B cell (primary cell): Measurements from ENCODE around the gene UHMK1. TPM values are rescaled to one million over a fixed set of nuclear protein-coding genes. Genes with fewer than 3 reads are reported as not detected.

Experiments used
- ATAC-seq: fragments of 200-7000 bp; cut with Tn5 transposase; one replicate; pipeline ENCODE4 v1.10.0; 2021; ENCODE audit warnings: low read depth, mild to moderate bottlenecking, moderate number of reproducible peaks, moderate library complexity
- CTCF ChIA-PET: fragments of 350-600 bp; sonication (Branson Sonifier 250); formaldehyde crosslinking; loops from one replicate; lab custom pipeline; 2021; ENCODE audit warnings: antibody characterized with exemption, inconsistent platforms; lab: Charles Lee
- POLR2A ChIA-PET: fragments of 350-600 bp; sonication (Branson Sonifier 250); formaldehyde crosslinking; loops from one replicate; lab custom pipeline; 2021; ENCODE audit warnings: antibody characterized with exemption; lab: Charles Lee
- DNase-seq: peaks from one replicate; pipeline ENCODE4 v3.0.0; 2013
- H2AFZ ChIP-seq: 2 replicates; pipeline ENCODE4 v1.6.1; 2012; ENCODE audit warnings: mild to moderate bottlenecking, low read depth, low read length; ENCODE audit not compliant: insufficient read depth, poor library complexity, severe bottlenecking
- H3K27ac ChIP-seq, 2 donors: 1 replicate in 1 of 2; 2 replicates in 1 of 2; pipeline ENCODE4 v1.5.1; 2012 to 2013; ENCODE audit warnings: low read length in 2 of 2, mild to moderate bottlenecking in 2 of 2, moderate library complexity in 1 of 2
- H3K27me3 ChIP-seq, 4 experiments: fragments of 200-600 bp in 1 of 4; sonication (generic) in 1 of 4; replicated peaks in 1 of 4; 1 replicate in 2 of 4; 2 replicates in 2 of 4; pipeline versions ENCODE4 v1.6.1 to v1.7.0; 2013 to 2016; ENCODE audit warnings: low read length in 3 of 4, mild to moderate bottlenecking in 2 of 4, mixed read lengths in 1 of 4, moderate library complexity in 1 of 4; ENCODE audit not compliant: insufficient read depth in 4 of 4, control insufficient read depth in 3 of 4; ENCODE audit errors: control extremely low read depth in 1 of 4
- H3K36me3 ChIP-seq, 2 experiments: replicated peaks in 1 of 2; 1 replicate in 1 of 2; 2 replicates in 1 of 2; pipeline versions ENCODE4 v1.6.1 to v1.7.1; 2013; ENCODE audit warnings: low read length in 1 of 2; ENCODE audit not compliant: insufficient read depth in 2 of 2, control insufficient read depth in 1 of 2; ENCODE audit errors: control extremely low read depth in 1 of 2, extremely low read depth in 1 of 2
- H3K4me1 ChIP-seq, 2 donors: fragments of 200-600 bp in 1 of 2; sonication (generic) in 1 of 2; 1 replicate in 1 of 2; 2 replicates in 1 of 2; pipeline versions ENCODE4 v1.5.1 to v1.6.1; 2013 to 2017; ENCODE audit warnings: low read length in 2 of 2; ENCODE audit not compliant: control insufficient read depth in 2 of 2, insufficient read depth in 2 of 2
- H3K4me2 ChIP-seq: replicated peaks from 2 replicates; pipeline ENCODE3; 2012; ENCODE audit warnings: mild to moderate bottlenecking, low read depth, low read length; ENCODE audit not compliant: poor library complexity, severe bottlenecking
- H3K4me3 ChIP-seq, 5 experiments: fragments of 200-600 bp in 1 of 5; sonication (generic) in 1 of 5; 1 replicate in 3 of 5; 2 replicates in 2 of 5; pipeline versions ENCODE4 v1.5.1 to v1.7.0; 2011 to 2016; ENCODE audit warnings: low read length in 4 of 5, mild to moderate bottlenecking in 4 of 5, low read depth in 2 of 5, control low read depth in 1 of 5, moderate library complexity in 1 of 5; ENCODE audit not compliant: insufficient read depth in 1 of 5; ENCODE audit errors: control extremely low read depth in 1 of 5, extremely low read depth in 1 of 5
- H3K79me2 ChIP-seq: fragments of 200-600 bp; sonication (generic); one replicate; pipeline ENCODE4 v1.6.0; 2016; ENCODE audit warnings: low read length; ENCODE audit not compliant: control insufficient read depth, insufficient read depth
- H3K9ac ChIP-seq: fragments of 200-600 bp; sonication (generic); 2 replicates; pipeline ENCODE4 v1.6.1; 2017; ENCODE audit warnings: mild to moderate bottlenecking, low read length, moderate library complexity
- H3K9me3 ChIP-seq, 3 donors: one replicate each; pipeline versions ENCODE4 v1.6.1 to v1.7.1; 2013; ENCODE audit warnings: low read length in 2 of 3; ENCODE audit not compliant: control insufficient read depth in 2 of 3, insufficient read depth in 1 of 3; ENCODE audit errors: control extremely low read depth in 1 of 3
- H4K20me1 ChIP-seq: 2 replicates; pipeline ENCODE4 v1.6.0; 2012; ENCODE audit warnings: mild to moderate bottlenecking, low read length; ENCODE audit not compliant: insufficient read depth, control insufficient read depth, poor library complexity, severe bottlenecking
- H3K27ac Mint-ChIP-seq: one replicate; pipeline ENCODE4 v1.8.0; 2021; ENCODE audit warnings: mixed read lengths
- H3K27me3 Mint-ChIP-seq: one replicate; pipeline ENCODE4 v1.8.0; 2021; ENCODE audit warnings: mixed read lengths
- H3K4me1 Mint-ChIP-seq: one replicate; pipeline ENCODE4 v1.8.0; 2021; ENCODE audit warnings: mixed read lengths
- H3K4me3 Mint-ChIP-seq: one replicate; pipeline ENCODE4 v1.8.0; 2021; ENCODE audit warnings: mixed read lengths
- H3K9me3 Mint-ChIP-seq: one replicate; pipeline ENCODE4 v1.8.0; 2022; ENCODE audit warnings: mixed read lengths; ENCODE audit not compliant: insufficient read depth
- EZH2 ChIP-seq: IDR thresholded peaks from 2 replicates; pipeline ENCODE4 v1.6.1; 2012; ENCODE audit warnings: borderline replicate concordance, low read depth, mild to moderate bottlenecking, moderate library complexity, low read length; ENCODE audit not compliant: insufficient read depth, poor library complexity, severe bottlenecking
- WGBS: methylation state at CpG from one replicate; pipeline ENCODE4 v1.1.5; 2013; ENCODE audit warnings: missing lambda C conversion rate; ENCODE audit not compliant: insufficient coverage; 5-methylcytosine and 5-hydroxymethylcytosine counted together
- intact Hi-C: fragments of 100-400 bp; cut with micrococcal nuclease; formaldehyde crosslinking; loops from one replicate; pipeline ENCODE4 v1.10.0; 2022
- polyA plus RNA-seq: library from polyadenylated mRNA; depleted of rRNA; stranded (reverse); fragments of >200 nt; gene quantifications from 2 replicates; pipeline ENCODE4 v1.2.3, GENCODE V29; 2012
- total RNA-seq, 2 donors: library from RNA; stranded (reverse); fragments of 120-200 nt in 1 of 2; gene quantifications; 1 replicate in 1 of 2; 2 replicates in 1 of 2; pipeline versions ENCODE4 v1.2.3 to v1.2.4, GENCODE V29; 2013 to 2022
- TF ChIP-seq, protein P1 (sequence below): fragments of 200-600 bp; IDR thresholded peaks from one replicate; pipeline ENCODE4 v1.8.0; 2022; ENCODE audit warnings: antibody characterized with exemption, mild to moderate bottlenecking

The UHMK1 gene
- total and polyA plus RNA-seq, 2 donors (not counting 1 experiment from before 2014, with no cell fraction given), result 8.4 to 69.2 TPM

DNA sequence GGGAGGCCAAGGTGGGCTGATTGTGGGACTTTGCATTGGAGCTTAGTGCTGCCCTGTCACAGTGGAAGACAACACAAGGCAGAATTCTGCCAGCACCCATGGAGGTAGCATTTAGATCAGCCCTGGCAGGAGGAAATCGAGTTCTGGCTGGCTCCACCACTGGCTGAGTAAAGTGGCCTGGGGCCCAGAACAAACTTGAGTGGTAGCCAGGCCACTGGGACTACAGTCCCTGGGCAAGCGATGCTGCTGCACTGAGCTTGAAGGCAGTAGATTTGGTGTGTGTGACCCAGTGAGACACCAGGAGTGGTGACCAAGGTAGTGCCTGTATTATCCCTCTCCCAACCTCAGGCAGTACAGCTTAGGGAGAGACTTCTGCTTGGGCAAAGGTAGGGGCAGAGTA lies 22.5 kb upstream of the UHMK1 start:
- 70% methylated on average over 2 of the region's 2 CpGs for WGBS
- Histone ChIP-seq H3K36me3 (no peaks in the 10 kb centered on the region), H3K9me3 (peaks cover 0 to 22% (median 10%) of the 10 kb centered on the region in 3 donors), H3K9ac (no peak overlapping the region), H3K79me2 (no peaks in the 10 kb centered on the region), H3K27ac (no peak overlapping the region), H2AFZ (no peak overlapping the region), H3K4me2 (no peak overlapping the region), H4K20me1 (no peaks in the 10 kb centered on the region), H3K4me1 (no peaks in the 10 kb centered on the region), H3K4me3 (no peak overlapping the region), H3K27me3 (peaks cover 0 to 5% (median 0%) of the 10 kb centered on the region in 4 experiments)
- peaks cover 18% of the 10 kb centered on the region for H3K27me3 Mint-ChIP-seq
- no peak for TF ChIP-seq EZH2
- TF ChIP-seq, protein P1, sequence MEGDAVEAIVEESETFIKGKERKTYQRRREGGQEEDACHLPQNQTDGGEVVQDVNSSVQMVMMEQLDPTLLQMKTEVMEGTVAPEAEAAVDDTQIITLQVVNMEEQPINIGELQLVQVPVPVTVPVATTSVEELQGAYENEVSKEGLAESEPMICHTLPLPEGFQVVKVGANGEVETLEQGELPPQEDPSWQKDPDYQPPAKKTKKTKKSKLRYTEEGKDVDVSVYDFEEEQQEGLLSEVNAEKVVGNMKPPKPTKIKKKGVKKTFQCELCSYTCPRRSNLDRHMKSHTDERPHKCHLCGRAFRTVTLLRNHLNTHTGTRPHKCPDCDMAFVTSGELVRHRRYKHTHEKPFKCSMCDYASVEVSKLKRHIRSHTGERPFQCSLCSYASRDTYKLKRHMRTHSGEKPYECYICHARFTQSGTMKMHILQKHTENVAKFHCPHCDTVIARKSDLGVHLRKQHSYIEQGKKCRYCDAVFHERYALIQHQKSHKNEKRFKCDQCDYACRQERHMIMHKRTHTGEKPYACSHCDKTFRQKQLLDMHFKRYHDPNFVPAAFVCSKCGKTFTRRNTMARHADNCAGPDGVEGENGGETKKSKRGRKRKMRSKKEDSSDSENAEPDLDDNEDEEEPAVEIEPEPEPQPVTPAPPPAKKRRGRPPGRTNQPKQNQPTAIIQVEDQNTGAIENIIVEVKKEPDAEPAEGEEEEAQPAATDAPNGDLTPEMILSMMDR, result no peak
- H3K4me1 Mint-ChIP-seq, result no peaks in the 10 kb centered on the region
- ATAC-seq (no peak), DNase-seq (no peak)
- peaks cover 8% of the 10 kb centered on the region for H3K9me3 Mint-ChIP-seq
- CTCF ChIA-PET, result no interaction called here
- intact Hi-C loops, result no loop called here
- H3K4me3 Mint-ChIP-seq, result no peak overlapping the region
- POLR2A ChIA-PET, result no interaction called here
- H3K27ac Mint-ChIP-seq, result no peak overlapping the region

DNA sequence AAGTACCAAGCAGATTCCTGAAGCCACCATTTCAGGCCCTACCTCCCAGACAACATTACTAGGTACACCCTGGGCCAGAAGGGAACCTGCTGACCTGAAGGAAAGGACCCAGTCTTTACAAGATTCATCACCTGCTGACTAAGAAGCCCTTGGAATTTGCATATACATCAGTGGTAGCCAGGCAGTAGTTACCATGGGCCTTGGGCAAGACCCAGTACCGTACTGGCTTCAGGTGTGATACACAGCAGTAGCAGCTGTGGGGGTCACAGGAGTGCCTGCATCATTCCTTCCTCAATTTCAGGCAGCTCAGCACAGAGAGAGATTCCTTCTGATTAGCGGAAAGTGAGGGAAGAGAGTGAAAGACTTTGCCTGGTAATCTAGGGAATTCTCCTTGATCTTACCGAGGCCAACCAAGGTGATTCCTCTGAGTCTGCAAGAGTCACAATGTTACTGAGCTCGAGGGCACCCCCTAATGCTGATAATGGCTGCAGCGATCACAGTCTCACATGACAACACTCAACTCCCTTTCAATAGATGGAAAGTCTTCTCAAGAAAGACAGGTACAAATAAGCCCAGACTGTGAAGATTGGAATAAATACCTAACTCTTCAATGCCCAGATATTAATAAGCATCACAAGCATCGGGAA lies 22.0 kb upstream of the UHMK1 start:
- Histone ChIP-seq H3K27me3 (peaks cover 0 to 5% (median 0%) of the 10 kb centered on the region in 4 experiments), H3K79me2 (no peaks in the 10 kb centered on the region), H3K27ac (no peak overlapping the region), H3K4me3 (no peak overlapping the region), H3K9ac (no peak overlapping the region), H3K36me3 (no peaks in the 10 kb centered on the region), H3K9me3 (peaks cover 0 to 22% (median 10%) of the 10 kb centered on the region in 3 donors), H2AFZ (no peak overlapping the region), H4K20me1 (no peaks in the 10 kb centered on the region), H3K4me1 (no peaks in the 10 kb centered on the region), H3K4me2 (no peak overlapping the region)
- peaks cover 18% of the 10 kb centered on the region for H3K27me3 Mint-ChIP-seq
- WGBS, result 71% methylated on average over 3 of the region's 6 CpGs
- ChIA-PET CTCF (no interaction called here), POLR2A (no interaction called here)
- H3K27ac Mint-ChIP-seq, result no peak overlapping the region
- no peaks in the 10 kb centered on the region for H3K4me1 Mint-ChIP-seq
- no peak for ATAC-seq
- no peak overlapping the region for H3K4me3 Mint-ChIP-seq
- TF ChIP-seq, protein P1, result no peak
- no peak for TF ChIP-seq EZH2
- peaks cover 8% of the 10 kb centered on the region for H3K9me3 Mint-ChIP-seq
- intact Hi-C loops, result no loop called here
- DNase-seq, result no peak
